Putamen (tissue), 1 donor: ENCODE data around the gene FXYD5.
"Not testable (repeated sequence)": the region's sequence is repeated elsewhere in the genome, so short reads cannot be mapped to it uniquely, and the experiment has no call there.

ENCODE experiments used
- DNase-seq: peaks from one replicate; pipeline ENCODE4 v3.0.0-alpha.2; 2016; ENCODE audit warnings: low spot score

FXYD5 gene

GRCh38 chr19:35120492-35120891, 34.0 kb upstream of the FXYD5 start:
- DNase-seq: no peak

- no peak for DNase-seq
Observed at GRCh38 chr19:35120898-35121297, 33.6 kb upstream of the FXYD5 start.

GRCh38 chr19:35122687-35123551, 31.6 kb upstream of the FXYD5 start:
- no peak for DNase-seq

DNA sequence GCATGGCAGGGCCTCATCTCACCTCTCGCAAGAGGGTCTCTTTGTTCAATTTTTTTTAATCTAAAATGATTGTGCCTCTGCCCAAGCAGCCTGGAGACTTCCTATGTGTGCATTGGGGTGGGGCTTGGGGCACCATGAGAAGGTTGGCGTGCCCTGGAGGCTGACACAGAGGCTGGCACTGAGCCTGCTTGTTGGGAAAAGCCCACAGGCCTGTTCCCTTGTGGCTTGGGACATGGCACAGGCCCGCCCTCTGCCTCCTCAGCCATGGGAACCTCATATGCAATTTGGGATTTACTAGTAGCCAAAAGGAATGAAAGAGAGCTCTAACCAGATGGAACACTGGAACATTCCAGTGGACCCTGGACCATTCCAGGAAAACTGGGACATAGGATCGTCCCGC, 31.0 kb upstream of the FXYD5 start:
- DNase-seq: no peak

DNA sequence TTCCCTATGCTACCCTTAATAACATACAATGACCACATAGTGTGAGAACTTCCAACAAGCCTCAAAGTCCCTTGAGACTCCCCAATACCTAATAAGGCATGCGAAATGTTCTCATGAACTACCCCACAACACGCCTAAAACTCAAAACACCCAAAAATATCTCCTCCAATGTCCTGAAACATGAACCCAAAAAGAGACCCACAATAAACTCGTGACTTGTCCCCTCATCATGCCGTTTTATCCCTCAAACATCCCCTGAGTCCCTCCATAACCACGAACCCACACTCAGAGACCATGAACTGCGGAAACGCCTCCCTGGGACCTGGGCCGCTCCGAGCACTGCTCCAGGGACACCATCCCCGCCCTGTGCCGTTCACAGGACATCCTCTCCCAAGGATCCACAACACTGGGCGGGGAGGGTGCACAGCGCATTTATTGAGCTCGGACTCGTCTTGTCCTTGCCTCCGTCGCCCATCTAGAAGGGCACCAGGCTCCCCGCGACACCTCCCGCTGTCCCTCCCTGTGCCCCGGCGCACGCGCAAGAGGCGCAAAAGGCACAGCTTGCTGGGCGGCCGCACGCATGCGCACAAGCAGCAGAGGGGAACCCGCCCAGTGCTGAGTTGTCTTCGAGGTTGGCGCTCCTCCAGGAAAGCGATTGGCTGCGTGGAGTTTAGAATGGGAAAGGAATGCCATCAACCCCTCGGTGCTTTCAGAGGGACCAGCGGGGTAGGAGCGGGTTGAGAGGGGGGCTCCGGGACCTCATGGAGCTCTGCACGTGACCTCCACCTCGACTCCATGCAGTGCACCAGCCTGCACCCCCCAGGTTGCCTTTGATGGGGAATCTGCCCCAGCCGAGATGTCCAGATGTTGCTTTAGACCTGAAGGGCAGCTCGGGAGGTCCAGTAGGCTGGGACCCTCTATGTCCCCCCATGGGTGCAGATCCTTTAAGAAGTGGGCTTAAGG, 30.2 kb upstream of the FXYD5 start:
- peak; percentile 97 for DNase-seq

- no peak for DNase-seq
Observed at GRCh38 chr19:35125270-35125717, 29.2 kb upstream of the FXYD5 start.

- DNase-seq: no peak
Observed at GRCh38 chr19:35125749-35126623, 28.5 kb upstream of the FXYD5 start.

DNA sequence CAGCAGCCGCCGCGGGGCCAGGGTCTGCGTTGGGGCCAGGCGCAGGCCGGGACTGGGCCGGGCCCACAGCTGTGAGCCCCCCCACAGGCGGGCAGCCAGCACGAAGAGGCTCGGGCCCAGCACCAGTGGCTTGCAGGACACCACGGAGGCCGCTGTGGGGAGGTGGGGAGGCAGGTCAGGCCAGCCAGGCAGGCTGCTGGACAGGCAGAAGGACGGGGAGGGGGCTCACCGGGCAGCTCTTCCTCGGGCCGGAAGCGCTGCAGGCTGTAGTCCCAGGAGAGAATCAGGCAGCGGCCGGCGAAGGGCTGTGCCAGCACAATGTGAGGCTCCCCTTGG, 27.9 kb upstream of the FXYD5 start:
- DNase-seq: peak; percentile 76

GRCh38 chr19:35127871-35128270, 26.7 kb upstream of the FXYD5 start:
- no peak for DNase-seq

- DNase-seq: no peak
Observed at GRCh38 chr19:35128398-35129057, 26.0 kb upstream of the FXYD5 start.

- DNase-seq: not testable (repeated sequence)
Observed at GRCh38 chr19:35129724-35130274, 24.7 kb upstream of the FXYD5 start.

DNA sequence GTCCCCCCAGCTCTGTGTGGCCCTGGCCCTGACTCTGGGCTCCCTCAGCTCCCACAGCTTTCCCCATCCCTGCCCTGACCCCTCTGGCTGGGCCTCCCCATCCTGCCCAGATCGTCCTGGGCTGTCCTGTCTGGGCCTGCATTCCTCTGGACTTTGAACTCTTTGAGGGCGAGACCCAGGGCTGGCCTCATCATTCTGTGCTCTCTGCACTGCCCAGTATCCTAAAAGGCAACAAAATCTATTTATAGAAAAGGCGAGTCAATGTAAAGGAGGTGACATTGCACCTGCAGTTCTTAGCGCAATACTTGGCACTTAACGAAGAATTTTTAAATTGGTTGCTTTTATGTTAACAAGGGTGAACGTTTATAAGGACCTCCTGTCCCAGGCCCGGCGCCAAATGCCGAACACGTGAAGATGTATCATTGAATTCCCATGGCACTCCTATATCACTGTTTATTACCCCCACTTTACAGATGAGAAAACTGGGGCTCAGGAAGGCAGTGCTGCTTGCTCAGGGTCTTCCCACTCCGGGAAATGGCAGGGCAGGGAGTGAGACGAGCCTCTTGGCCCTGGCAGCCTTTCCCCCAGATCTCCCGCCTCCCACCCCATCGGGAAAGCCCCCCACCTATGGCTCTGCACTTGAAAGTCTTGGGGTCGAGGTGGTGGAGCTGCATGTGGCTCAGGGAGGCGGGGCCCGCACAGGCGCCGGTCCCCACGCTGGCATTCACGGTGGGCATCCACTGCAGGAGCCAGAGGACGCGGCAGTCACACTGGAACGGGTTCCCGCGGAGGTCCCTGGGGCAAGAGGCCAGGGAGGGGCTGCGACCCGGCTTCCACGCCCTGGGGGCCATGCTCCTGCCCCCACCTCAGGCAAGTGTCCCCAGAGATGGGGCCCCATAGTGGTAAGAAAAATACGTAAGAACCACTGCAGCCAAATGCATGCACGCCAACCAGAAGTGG, 23.5 kb upstream of the FXYD5 start:
- DNase-seq: no peak

DNA sequence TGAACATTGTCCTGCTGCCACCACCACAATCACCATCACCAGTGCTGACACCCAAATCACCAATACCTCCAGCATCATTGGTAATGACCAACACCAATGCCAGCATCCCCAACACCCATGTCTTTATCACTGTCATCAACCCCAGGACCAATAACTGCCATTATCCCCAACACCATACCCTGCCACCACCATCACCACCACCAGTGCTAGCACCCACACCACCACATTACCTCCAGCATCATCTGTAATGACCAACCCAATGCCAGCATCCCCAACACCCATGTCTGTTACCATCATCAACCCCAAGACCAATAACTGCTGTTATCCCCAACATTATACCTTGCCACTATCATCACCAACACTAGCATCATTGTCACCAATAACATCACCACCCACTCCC, 22.3 kb upstream of the FXYD5 start:
- DNase-seq: no peak

DNA sequence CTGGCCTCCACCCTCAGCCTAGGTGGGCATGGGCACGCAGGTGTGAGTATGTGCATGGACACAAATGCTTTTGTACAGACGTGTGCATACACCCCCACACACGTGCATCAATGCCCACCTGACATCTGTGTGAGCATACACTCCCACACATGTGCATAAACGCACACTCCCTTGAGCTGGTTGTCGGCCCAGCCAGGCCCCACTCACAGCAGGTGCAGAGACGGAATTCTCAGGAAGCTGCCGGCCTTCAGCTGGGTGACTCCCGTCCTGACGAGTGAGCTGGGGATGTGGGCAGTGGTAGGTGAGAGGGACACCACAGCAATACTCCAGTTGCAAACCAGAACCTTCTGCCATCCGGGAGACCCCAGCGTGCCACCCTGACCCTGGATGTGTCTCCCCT, 20.7 kb upstream of the FXYD5 start:
- no peak for DNase-seq

DNA sequence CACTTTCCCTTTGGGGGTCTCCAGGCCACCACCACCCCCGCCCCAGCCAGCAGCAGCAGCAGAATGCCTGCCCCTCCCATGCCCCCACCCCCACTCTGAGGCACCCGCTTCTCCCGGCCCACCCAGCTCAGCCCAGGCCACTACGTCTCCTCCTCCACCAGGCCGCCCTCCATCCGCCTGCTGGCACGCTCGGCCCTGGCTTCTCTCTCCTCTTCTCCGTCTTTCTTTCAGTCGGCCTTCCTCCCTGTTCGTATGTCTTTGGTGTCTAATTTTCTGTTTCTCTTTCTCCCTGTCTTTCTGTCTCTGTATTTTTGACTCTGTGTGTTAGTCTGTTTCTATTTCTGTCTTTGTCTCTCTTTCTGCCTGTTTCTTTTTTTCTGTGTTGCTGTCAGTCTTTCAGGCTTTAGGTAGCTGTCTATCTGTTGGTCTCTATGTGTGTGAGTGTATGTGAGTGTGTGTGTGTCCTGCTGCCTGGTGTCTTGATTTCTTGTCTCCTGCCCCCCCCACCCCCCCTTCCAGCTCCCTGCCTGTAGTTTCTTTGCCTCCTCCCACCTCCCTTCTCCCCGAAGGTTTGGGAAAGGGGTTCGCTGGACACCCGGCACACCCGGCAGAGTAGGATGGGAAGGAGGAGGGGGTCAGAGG, 19.8 kb upstream of the FXYD5 start, which contains the start of gene LGI4:
Gene LGI4, minus strand, starts transcription at position 459 of the 642 bp plus-strand sequence. Its CDS starts 379 bp downstream, at position 80.
- DNase-seq: no peak

DNA sequence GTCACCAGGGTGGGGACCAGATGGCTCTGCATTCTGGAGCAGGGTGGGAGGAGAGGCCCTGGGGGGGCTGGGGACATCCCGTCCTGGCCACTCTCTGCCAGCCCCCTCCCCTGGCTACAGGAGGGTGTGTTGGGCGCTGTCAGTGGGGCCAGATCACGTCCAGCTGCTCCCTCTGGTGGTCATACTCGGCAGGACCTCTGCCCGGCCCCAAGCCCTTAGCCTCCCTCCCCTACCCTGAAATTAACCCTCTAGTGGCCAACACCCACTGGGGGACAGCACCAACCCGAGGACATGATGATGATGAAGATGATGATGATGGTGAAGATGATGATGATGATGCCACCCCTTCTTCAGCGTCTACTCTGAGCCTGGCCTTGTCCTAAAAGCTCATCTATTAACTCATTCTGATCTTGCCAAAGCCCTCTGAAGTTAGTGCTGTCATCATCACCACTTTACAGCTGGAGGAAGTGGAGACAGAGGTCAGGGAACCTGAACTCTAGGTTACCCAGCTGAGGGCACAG, 19.1 kb upstream of the FXYD5 start:
- DNase-seq: peak; percentile 76

- no peak for DNase-seq
Observed at GRCh38 chr19:35136231-35136630, 18.3 kb upstream of the FXYD5 start.

DNA sequence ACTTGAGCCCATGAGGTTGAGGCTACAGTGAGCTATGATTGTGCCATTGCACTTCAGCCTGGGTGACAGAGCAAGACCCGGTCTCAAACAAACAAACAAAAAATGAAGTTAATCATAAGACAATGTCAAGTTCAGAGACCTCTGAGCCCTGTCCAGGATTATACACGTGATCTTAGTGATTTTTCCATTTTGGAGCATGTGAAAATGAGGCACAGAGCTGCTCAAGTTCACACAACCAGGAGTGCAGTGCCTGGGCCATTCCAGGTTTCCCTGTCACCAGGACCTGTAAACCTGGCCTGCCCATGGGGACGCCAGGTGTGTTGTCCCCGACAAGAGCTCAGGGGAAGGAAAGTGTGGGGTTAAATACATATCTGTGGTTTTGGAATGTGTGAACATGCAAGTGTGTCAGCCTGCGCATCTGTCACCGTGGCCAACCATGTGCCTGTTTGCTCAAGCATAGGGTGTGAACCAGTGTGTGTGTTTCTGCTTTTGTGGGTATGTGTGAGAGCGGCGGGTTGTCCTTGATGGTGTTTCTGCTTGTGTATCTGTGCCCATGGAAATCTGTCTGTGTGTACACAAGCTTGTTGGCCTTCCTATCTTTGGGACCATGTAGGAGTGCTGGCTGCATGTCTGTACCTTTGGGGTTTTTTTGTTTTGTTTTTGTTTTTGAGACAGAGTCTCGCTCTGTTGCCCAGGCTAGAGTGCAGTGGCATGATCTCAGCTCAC, 17.4 kb upstream of the FXYD5 start:
- DNase-seq: no peak
